C4-2B (cell line): ENCODE measurements around the gene DLX4.

Experiments used
- H3K27ac ChIP-seq: fragments of 450-650 bp; 2 replicates; pipeline ENCODE4 v1.5.1; 2017
- ZFX ChIP-seq: fragments of 450-650 bp; IDR thresholded peaks from 2 replicates; pipeline ENCODE4 v1.6.1; 2017
- TF ChIP-seq, protein P1 (sequence below): fragments of 450-650 bp; conservative IDR thresholded peaks from 2 replicates; pipeline ENCODE4 v1.5.1; 2017; ENCODE audit warnings: mild to moderate bottlenecking

Gene DLX4

DNA sequence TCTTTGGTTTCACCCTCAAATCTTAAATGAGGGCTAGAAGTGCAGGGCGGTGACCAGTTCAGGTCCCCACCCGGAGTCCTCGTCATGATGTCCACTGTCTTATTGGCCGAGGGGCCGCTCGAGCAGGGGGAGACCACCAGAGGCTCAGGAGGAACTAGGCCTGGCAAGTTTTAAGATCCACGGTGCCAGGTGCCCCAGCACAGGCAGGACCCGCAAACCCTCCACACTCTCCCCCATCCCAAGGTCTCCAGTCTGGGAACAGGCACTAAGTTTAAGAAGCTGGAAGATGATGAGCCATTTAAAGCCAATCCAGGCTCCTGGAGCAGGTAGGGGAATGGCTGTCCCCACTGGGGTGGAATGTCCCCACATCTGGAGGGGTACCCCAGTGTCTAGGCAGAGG lies 21.9 kb downstream of the DLX4 start:
- no peak for TF ChIP-seq ZFX
- TF ChIP-seq, protein P1, sequence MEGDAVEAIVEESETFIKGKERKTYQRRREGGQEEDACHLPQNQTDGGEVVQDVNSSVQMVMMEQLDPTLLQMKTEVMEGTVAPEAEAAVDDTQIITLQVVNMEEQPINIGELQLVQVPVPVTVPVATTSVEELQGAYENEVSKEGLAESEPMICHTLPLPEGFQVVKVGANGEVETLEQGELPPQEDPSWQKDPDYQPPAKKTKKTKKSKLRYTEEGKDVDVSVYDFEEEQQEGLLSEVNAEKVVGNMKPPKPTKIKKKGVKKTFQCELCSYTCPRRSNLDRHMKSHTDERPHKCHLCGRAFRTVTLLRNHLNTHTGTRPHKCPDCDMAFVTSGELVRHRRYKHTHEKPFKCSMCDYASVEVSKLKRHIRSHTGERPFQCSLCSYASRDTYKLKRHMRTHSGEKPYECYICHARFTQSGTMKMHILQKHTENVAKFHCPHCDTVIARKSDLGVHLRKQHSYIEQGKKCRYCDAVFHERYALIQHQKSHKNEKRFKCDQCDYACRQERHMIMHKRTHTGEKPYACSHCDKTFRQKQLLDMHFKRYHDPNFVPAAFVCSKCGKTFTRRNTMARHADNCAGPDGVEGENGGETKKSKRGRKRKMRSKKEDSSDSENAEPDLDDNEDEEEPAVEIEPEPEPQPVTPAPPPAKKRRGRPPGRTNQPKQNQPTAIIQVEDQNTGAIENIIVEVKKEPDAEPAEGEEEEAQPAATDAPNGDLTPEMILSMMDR, result no peak
- H3K27ac ChIP-seq, result no peak overlapping the region

DNA sequence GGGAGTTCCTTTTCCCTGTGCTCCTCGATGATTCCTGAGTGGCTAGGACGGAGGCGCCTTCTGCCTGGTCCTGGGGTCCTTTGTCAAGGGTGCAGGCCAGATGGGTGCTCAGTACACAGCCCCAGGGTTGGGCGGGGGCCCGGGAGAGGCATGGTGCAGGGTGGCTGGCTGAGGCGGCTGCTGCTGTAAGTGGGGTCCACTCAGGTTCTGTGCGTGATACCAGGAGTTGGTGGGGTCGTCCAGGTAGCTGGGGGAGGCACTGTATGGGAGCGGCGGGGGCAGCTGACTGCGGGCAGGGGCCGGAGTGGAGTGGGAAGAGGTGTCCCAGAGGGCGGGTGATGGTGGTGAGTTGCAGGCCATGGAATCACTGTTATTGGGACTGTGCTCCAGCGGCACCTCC lies 22.4 kb downstream of the DLX4 start:
- H3K27ac ChIP-seq, result no peak overlapping the region
- TF ChIP-seq, protein P1, result no peak
- TF ChIP-seq ZFX, result no peak

DNA sequence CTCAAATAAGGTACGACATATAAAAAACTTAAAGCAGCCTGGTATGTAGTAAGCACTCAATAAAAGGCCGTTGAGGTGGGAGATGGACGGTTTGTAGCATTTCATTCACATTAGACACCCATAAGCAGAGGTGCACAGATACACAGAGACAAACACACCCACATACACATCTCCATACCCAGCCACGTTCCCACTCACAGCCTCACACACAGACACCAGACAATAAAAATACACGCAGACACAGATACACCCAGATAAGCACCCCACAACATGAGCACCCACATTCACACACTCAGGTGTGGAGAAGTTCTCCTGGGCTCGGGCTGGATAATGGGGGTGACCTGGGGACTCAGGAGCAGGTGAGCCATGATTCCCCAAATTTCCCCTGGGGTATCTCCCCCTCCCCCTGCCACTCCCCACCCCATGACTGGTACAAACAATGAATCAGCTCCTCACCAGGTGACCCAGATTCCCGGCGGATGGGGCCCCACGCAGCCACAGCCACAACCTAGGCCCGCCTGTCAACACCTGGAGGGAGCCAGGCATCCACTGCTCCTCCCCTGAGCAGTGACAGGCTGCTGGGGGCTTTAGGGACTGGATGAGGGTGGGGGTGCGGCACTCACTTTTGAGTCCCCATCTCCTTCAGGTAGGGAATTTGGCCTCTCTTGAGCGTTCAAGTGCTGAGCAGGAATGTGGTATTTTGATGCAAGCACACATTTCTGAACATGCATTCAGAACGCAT lies 23.4 kb downstream of the DLX4 start:
- H3K27ac ChIP-seq, result no peak overlapping the region
- TF ChIP-seq, protein P1, result no peak
- no peak for TF ChIP-seq ZFX

DNA sequence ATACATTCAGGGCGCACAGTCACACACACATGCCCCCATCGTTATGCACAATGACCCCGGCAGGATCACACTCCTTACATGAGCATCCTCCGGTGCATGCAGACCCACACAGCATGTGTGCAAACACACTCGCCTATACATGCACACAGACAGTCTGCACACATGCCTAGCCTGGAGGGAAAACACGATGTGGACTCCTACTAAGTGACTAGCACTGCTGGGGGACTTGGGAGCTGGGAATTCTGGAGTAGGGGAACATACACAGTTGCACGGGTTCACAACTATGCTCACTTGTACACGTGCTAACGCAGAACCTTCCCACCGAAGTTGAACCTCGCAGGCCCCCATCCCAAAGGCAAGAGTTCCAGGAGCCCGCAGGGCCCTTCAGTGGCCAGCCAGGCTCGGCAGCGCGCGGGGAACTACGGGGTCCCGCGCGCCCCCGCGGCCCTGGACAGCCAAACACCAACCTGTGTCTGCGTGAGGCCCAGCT lies 24.0 kb downstream of the DLX4 start:
- H3K27ac ChIP-seq, result no peak overlapping the region
- TF ChIP-seq ZFX, result no peak
- TF ChIP-seq, protein P1, result no peak

DNA sequence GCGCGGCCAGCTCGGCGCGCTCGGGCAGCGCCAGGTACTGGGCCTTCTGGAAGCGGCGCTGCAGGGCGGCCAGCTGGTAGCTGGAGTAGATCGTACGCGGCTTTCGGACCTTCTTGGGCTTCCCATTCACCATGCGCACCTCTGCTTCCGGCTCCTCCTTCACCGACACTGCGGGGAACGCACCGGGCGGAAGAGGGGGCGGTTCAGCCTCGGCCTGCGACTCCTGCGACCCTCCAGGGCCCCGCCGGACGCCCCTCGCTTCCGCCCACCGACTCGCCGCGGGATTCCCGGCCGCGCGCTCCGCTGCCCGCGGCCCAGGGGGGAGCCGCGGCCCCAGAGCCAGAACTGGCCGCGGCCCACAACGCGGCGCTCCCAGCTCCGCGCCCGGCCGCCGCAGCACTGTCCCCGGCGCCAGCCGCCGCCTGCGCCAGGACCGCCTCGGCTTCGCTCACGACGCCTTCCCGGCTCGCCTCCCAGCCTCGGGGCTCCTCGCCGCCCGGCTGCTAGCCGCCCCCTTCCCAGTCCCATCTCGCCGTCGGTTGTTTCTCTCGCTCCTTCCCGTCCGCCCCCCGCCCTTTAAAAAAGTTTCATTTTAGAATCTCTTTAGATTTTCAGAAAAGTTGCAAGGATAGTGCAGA lies 24.6 kb downstream of the DLX4 start:
- TF ChIP-seq, protein P1, result no peak
- TF ChIP-seq ZFX, result no peak
- no peak overlapping the region for H3K27ac ChIP-seq

DNA sequence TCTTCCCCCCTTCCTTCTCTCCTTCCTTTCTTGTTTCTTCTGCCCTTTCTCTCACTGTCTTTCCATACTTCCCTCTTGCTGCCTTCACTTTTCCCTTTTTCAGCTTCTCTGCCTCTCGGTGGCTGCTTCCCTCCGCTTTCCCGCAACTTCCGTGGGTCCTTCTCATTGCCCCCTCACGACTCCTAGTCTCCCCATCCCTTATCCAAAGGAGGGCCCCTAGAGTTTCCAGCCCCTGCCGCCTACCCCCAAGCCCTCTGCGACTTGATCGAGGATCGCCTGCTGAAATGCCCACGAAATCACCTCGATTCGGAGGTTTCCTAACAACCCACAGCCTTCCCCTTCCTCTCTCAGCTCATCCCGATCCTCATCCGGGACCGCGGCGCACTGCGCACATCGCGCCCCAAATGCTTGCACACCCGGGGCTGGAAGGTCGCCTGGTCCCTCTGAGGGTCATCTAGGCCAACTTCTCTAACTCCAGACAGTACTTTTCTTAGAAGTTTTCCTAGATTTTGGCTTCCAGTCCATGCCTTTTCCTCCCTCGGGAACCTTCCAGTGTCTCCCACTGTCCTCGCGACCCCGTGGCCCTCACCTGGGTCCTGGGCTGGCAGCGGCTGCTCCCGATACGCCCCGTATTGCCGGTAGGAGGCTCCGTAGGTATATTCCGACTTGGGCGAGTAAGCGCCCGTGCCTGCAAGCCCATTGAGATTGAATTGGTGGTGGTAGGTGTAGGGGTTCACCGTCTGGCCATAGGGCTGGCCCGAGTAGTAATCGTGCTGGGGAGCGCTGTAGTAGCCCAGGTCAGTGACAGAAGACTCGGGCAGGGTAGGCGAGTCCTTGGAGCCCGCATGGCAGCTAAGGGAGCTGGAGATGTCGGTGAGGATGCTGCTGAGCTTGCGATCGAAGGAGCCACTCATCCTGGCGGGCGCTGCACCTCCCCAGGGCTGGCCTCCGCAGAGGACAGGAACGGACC lies 25.4 kb downstream of the DLX4 start:
- H3K27ac ChIP-seq, result no peak overlapping the region
- TF ChIP-seq, protein P1, result no peak
- no peak for TF ChIP-seq ZFX
